ENCODE results near the gene SIL1.

Gene SIL1

DNA sequence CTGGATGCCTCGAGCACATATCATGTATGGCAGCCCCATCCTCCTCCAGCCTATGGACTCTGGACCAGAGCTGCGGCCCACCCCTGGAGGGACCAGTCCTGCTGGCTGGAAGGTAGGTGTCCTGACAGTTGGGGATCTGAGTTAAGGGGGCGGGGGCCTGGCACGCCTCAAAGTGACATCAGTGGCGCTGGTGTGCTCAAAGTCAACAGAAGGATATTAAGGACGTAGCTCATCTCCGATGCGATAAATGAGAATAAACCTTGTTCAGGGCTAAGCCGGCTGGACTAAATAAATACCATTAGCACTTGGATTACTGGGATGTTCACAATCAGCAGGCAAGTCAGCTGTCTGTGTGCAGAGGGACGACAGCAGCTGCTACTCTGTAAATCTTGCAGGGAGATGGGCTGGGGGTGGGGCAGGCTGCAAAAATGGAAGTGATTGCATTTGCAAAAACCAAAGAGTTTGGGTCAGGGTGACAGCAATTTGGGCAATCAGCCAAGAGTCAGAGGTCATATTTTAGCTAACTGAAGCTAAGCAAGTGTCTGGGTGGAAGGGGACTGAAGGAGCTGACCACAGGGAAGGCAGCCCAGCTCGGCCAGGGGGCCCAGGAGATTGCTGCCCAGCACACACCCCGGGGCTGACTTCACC, 243.0 kb downstream of the SIL1 start:
- DNase-seq (ENCODE audit: low spot score) = peak; percentile 75

- DNase-seq (ENCODE audit: low spot score) = no peak
Observed at GRCh38 chr5:138954257-138955012, 243.7 kb downstream of the SIL1 start.

DNA sequence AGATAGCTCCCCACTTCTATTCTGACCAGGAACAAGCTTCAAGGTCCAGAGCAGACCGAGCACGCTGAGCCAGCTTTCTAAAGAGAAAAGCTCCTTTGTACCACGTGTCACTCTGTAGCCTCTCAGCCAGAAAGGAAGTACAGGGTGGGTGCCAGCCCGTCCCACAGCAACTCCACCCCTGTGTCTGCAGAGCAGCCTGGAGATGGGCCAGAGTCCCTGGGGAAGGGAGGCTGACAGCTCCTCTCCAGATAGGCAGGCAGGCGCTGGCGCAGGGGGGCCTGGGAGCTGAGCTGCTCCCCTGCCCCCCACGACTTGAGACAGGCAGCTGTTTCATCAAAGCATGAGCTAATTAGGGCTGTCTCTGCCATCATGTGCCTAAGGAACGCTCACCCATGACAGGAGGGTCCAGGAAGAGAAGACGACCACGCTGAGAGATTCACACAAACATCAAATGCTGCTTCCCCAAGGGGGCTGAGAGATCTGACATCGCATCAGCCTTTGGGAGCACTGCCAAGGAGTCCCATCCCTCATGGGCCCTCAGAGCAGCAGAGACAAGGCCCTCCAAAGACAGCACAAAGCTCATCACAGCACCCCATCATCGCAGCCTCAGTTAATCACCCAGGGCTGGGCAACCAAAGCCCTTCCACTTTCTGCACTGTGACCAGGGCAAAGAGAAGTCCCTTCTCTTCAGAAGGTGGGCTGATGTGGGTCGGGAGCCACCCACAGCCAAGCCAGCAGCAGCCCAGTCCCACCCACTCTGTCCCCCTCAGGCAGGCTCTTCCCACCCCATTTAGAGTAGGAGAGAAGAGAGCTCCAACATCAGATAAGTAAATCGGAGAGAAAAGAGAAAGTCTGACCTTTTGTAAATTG, 244.5 kb downstream of the SIL1 start:
- DNase-seq (ENCODE audit: low spot score) = peak; percentile 95

DNA sequence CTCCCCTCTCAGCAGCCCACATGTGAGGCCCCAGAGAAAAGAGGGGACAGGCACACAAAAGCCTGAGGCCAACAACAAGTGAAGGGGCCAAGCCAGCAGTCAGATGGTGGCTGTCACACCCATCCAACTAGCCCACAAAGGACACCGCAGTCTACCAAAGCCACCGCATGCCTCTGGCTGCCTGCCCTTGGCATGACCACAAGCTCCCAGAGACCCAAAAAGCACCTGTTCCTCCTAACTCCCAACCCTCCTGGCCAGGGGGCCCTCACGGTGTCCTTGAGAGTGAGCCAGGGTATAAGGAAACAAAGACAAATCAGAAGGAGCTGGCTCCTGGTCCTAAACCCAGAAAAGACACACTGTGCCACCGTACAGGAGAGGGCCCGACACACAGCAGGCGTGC, 245.2 kb downstream of the SIL1 start:
- DNase-seq (ENCODE audit: low spot score) = no peak

DNA sequence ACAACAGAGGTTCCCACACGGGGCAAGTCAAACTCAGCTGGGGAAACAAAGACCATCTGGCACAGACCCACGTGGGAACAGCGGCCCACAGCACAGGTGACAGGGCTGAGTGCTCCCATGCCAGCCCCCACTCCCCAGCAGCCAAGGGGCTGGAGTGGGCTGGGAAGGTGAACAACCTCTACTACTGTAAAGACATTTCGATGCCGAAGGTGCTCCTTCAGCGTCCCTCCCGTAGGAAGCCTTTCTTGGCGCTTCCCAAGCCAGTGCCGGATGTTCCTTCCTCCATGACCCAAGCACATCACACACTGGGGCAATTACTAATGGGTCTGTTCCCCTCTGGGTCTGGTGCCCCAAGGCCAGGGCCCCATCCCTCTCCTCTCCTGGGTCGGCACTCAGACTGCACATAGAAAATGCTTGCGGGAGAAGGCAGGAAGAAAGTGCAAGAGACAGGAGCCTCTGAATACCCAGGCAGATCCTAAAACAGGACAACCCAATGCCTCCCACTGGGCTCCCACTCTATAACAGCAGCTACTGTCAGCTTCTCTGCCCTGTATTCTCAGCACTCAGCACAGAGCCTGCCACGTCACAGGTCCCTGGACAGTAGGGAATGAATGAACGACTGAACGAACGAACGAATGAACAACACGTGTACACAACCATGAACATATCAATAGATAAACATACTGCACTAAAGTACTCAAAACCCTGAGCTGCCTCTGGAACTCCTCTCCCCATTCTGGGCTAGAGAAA, 246.0 kb downstream of the SIL1 start:
- no peak for DNase-seq (ENCODE audit: low spot score)

- no peak for DNase-seq (ENCODE audit: low spot score)
Observed at GRCh38 chr5:138951091-138951985, 246.8 kb downstream of the SIL1 start.

- DNase-seq (ENCODE audit: low spot score) = no peak
Observed at GRCh38 chr5:138950421-138951031, 247.6 kb downstream of the SIL1 start.

DNA sequence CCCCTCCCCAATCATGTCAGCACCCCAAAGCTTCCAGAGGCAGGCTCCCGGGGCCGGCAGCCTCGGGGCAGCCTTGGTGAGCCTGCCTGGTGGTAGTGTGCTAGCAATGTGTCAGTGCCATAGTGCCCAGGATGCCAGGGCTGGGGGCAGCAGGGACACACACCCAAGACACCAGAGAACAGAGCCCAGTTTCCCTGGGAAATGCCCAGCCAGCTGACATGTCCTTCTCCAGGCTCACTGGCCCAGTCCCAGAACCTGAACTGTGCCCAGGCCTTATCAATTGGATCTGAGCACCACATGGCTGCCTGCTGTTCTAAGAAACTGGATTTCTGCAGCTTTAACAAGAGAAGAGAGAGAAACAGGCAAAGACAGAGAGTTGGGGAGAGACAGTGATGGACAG, 248.2 kb downstream of the SIL1 start:
- no peak for DNase-seq (ENCODE audit: low spot score)

DNA sequence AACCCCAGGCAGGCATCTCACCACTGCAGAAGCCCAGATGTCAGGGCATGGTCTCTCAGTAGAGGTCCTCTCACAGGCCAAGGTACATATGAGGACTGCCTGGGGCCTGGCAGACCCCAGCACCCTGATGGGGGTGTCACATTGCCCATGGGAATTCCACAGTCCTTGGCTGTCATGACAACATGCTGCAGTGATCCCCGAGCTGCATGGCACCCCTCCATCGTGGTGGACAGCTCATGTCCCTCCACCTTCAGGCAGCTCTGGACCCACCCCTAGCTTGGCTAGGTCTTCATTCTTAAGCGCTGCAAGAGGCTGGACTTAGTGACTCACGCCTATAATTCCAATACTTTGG, 249.0 kb downstream of the SIL1 start:
- DNase-seq (ENCODE audit: low spot score) = no peak

GRCh38 chr5:138948471-138949222, 249.5 kb downstream of the SIL1 start:
- DNase-seq (ENCODE audit: low spot score) = peak; percentile 86

DNA sequence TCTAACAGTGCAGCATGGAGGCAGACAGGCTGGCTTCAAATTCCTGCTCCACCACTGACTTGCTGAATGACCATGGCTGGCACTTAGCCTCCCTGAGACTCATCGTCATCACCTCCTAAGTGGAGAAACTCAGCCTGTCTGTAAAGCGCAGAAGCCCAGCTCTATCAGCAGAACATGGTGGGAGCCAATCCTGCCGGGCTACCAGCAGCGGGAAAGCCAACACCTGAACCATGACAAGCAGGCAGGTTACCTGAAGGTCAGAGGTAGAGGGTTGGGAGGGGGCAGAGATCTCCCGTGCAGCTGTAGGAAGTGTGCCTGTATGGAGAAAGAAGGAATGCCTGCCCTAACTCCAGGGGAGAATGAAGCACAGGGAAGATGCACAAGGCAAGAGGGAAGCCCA, 250.4 kb downstream of the SIL1 start:
- no peak for DNase-seq (ENCODE audit: low spot score)

GRCh38 chr5:138946831-138947560, 251.2 kb downstream of the SIL1 start:
- DNase-seq (ENCODE audit: low spot score) = no peak

DNA sequence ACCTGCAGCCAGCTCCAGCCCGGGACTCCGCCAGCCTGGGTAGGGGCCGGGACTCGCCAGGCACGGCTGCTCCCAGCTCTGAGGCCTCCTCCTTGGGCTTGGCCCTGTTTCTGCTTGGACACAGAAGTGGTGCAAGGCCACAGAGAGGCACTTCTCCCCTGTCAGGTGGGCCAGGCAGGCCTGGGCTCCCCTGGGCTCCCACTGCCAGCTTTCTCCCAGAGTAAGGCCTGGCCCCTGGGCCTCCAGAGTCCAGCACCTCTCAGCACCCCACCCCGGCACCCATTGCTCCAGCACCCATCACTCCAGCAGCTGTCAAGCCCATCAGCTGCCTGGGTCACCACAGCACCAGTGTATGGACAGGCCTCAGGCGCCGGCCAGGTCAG, 251.9 kb downstream of the SIL1 start:
- DNase-seq (ENCODE audit: low spot score) = peak; percentile 20

- DNase-seq (ENCODE audit: low spot score) = peak; percentile 9
Observed at GRCh38 chr5:138945421-138946240, 252.5 kb downstream of the SIL1 start.

DNA sequence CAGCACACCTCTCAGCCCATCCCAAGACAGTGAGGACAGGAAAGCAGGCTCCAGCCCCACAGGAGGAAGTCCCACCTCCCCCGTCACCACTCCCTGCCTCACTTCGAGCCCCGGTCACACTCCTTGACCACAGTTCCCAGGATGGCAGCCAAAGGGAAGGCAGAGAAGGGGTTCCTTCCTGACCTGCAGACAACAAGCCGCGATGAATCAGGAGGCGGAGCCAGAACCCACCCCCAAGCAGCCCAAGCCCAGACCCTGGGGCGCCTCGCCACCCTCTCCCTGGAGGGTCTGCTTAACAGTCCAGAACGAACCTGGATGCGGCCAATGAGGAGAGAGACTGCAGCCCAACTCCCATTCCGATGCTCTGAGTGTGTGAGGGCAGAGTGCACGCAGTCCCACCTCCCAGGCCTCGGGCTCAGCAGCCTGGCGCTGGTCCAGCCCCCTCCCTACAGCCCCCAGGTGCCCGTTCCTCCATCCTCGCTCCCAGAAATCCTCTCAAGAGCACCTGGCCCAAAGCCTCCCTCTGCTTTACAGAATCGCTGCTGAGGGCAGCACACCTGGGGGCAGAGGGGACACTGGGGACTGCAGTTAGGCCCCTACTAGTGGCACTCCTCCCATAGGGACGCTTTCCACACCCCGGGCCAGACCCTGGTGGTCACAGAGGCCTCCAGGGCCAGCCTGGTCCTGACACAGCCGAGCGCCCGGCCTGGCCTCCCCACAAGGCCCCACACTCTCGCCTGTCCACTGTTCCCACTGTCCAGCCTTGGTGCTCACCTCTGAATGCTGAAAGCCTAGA, 253.4 kb downstream of the SIL1 start:
- DNase-seq (ENCODE audit: low spot score) = peak; percentile 21

GRCh38 chr5:138943599-138944173, 254.5 kb downstream of the SIL1 start:
- DNase-seq (ENCODE audit: low spot score) = no peak

DNA sequence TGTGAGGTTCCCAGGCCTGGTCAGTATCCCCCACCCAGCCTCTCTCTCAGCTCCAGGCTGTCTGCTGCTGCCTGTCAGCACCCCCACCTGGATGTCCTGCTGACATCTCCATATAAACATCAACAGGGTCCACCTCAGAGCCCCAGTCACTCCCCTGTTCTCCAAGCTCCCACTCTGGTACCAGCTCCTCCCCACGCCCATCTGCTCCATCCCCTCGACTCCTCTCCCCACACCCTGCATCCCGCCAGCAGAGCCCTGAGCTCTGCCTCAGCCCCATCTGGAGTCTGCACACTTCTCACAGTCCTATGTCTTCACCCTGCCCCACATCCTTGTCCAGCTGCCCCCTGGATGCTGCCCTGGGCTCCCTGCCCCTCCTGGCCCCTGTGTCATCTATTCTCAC, 255.3 kb downstream of the SIL1 start:
- DNase-seq (ENCODE audit: low spot score) = no peak
